Kidney (tissue), 14 donors: ENCODE data around the gene SLC29A1. TPM values are rescaled to one million over a fixed set of nuclear protein-coding genes. Genes with fewer than 3 reads are reported as not detected.

Experiments
- DNase-seq, 5 donors: peaks; one replicate each; pipeline ENCODE4 v3.0.0-alpha.2; 2013 to 2020
- FAIRE-seq: peaks from 2 replicates; lab custom pipeline; 2012; peaks lifted over from hg19 to GRCh38; lab: Jason Lieb, UNC
- H3K27ac ChIP-seq, 2 donors: one replicate each; pipeline ENCODE4 v1.7.0; 2013; ENCODE audit warnings: low read depth in 2 of 2, low read length in 2 of 2, inconsistent platforms in 1 of 2
- H3K27me3 ChIP-seq: one replicate; pipeline ENCODE4 v1.7.1; 2013; ENCODE audit warnings: low read length, inconsistent platforms; ENCODE audit not compliant: control insufficient read depth, insufficient read depth
- H3K36me3 ChIP-seq, 3 donors: one replicate each; pipeline versions ENCODE4 v1.7.0 to v1.7.1; 2013; ENCODE audit warnings: low read length in 3 of 3, control low read depth in 1 of 3, inconsistent platforms in 1 of 3; ENCODE audit not compliant: insufficient read depth in 3 of 3, control insufficient read depth in 2 of 3
- H3K4me1 ChIP-seq, 3 donors: one replicate each; pipeline versions ENCODE4 v1.7.0 to v1.7.1; 2013; ENCODE audit warnings: low read length in 3 of 3, inconsistent platforms in 1 of 3, low read depth in 1 of 3; ENCODE audit not compliant: control insufficient read depth in 2 of 3, insufficient read depth in 2 of 3
- H3K4me3 ChIP-seq, 3 donors: one replicate each; pipeline versions ENCODE4 v1.7.0 to v1.8.1; 2013; ENCODE audit warnings: low read length in 3 of 3, control low read depth in 1 of 3, inconsistent platforms in 1 of 3
- H3K9ac ChIP-seq, 3 donors: one replicate each; pipeline versions ENCODE4 v1.7.0 to v1.7.1; 2013; ENCODE audit warnings: low read length in 3 of 3, control low read depth in 1 of 3, inconsistent platforms in 1 of 3
- H3K9me3 ChIP-seq, 3 donors: one replicate each; pipeline versions ENCODE4 v1.7.0 to v1.7.1; 2013; ENCODE audit warnings: low read length in 3 of 3, control low read depth in 1 of 3, inconsistent platforms in 1 of 3; ENCODE audit not compliant: control insufficient read depth in 2 of 3, insufficient read depth in 1 of 3
- CTCF ChIP-seq: IDR thresholded peaks from 3 replicates; pipeline ENCODE4 v1.5.1; 2012; ENCODE audit warnings: mild to moderate bottlenecking, moderate library complexity, borderline replicate concordance; ENCODE audit not compliant: insufficient read depth; ENCODE audit errors: extremely low read depth
- intact Hi-C: fragments of 100-400 bp; cut with DNase I; formaldehyde crosslinking; loops from one replicate; pipeline ENCODE4 v1.11.1; 2022
- polyA plus RNA-seq: library from polyadenylated mRNA; stranded (reverse); fragments of 350-450 nt; fragmentation: Illumina TruSeq; extraction: RNeasy Lipid Tissue Mini Kit (QIAGEN cat#74804); gene quantifications from one replicate; pipeline ENCODE4 v1.2.3, GENCODE V29; 2014; ENCODE audit warnings: low read depth, low replicate concordance; ENCODE audit not compliant: insufficient read depth
- total RNA-seq: library from RNA; stranded (reverse); fragmentation: NEBNext Ultra II Directional; extraction: Animal tissue kit (Norgen Biotek cat#: 25700); gene quantifications from one replicate; pipeline ENCODE4 v1.2.1, GENCODE V29; 2021
- donor health status: control.
- donor health status: control.
- donor health status: control.
- donor health status: control.
- donor health status: control.
- donor health status: DM: yes; HTN: yes; CAD: no.
- donor health status: Normal renal cell carcinoma (clear cell type).

The SLC29A1 gene
- total and polyA plus RNA-seq, 2 donors from 2014 or later: 50.1 to 74.6 TPM

GRCh38 chr6:44265007-44265721, 41.8 kb downstream of the SLC29A1 start, which contains the start of gene NFKBIE:
Gene NFKBIE (minus strand): TSS chr6:44265551. CDS start chr6:44265346, 205 bp downstream.
- peak within 1 kb of the TSS; percentile 33 to 82 (median 81) for H3K9ac ChIP-seq
- H3K27ac ChIP-seq: peak within 1 kb of the TSS; percentile 68 to 75
- H3K27me3 ChIP-seq: peaks cover 12% of the 10 kb centered on the region
- peak within 1 kb of the TSS; percentile 61 to 78 (median 70) for H3K4me3 ChIP-seq
- peaks cover 2 to 26% (median 22%) of the 10 kb centered on the region in 3 donors for H3K4me1 ChIP-seq
- no peaks in the 10 kb centered on the region for H3K9me3 ChIP-seq
- FAIRE-seq: no peak
- DNase-seq: peak; percentile 96 to 99 (median 97)
- intact Hi-C loops: no loop called here
- H3K36me3 ChIP-seq: no peaks in the 10 kb centered on the region
- peak; percentile 15 for TF ChIP-seq CTCF

- H3K9ac ChIP-seq: no peak overlapping the region
- intact Hi-C loops: no loop called here
- TF ChIP-seq CTCF: no peak
- H3K27me3 ChIP-seq: peaks cover 12% of the 10 kb centered on the region
- DNase-seq (peak in 1 of 5 donors; percentile 64), FAIRE-seq (no peak)
- no peaks in the 10 kb centered on the region for H3K36me3 ChIP-seq
- H3K4me3 ChIP-seq: peak overlapping the region; percentile 4 to 78 (median 28)
- H3K4me1 ChIP-seq: peaks cover 2 to 26% (median 22%) of the 10 kb centered on the region in 3 donors
- no peaks in the 10 kb centered on the region for H3K9me3 ChIP-seq
- H3K27ac ChIP-seq: no peak overlapping the region
Observed at GRCh38 chr6:44265722-44266233, 42.4 kb downstream of the SLC29A1 start.

- H3K9ac ChIP-seq: no peak overlapping the region
- no peak for TF ChIP-seq CTCF
- DNase-seq (no peak), FAIRE-seq (no peak)
- H3K27me3 ChIP-seq: peaks cover 12% of the 10 kb centered on the region
- no peaks in the 10 kb centered on the region for H3K9me3 ChIP-seq
- no peaks in the 10 kb centered on the region for H3K36me3 ChIP-seq
- H3K4me3 ChIP-seq: no peak overlapping the region
- H3K27ac ChIP-seq: no peak overlapping the region
- H3K4me1 ChIP-seq: peaks cover 2 to 29% (median 22%) of the 10 kb centered on the region in 3 donors
- intact Hi-C loops: no loop called here
Observed at GRCh38 chr6:44266347-44266746, 43.0 kb downstream of the SLC29A1 start.
